Stromal cell of bone marrow (primary cell): ENCODE results near the gene ACTA1.
A peak's percentile ranks its signal among the peaks of the same experiment; 100 is the strongest.
"Not testable (repeated sequence)": the region's sequence is repeated elsewhere in the genome, so short reads cannot be mapped to it uniquely, and the experiment has no call there.

Source experiments
- DNase-seq: peaks from one replicate; pipeline ENCODE4 v3.0.0-alpha.2; 2012; ENCODE audit warnings: low read depth

The ACTA1 gene

DNA sequence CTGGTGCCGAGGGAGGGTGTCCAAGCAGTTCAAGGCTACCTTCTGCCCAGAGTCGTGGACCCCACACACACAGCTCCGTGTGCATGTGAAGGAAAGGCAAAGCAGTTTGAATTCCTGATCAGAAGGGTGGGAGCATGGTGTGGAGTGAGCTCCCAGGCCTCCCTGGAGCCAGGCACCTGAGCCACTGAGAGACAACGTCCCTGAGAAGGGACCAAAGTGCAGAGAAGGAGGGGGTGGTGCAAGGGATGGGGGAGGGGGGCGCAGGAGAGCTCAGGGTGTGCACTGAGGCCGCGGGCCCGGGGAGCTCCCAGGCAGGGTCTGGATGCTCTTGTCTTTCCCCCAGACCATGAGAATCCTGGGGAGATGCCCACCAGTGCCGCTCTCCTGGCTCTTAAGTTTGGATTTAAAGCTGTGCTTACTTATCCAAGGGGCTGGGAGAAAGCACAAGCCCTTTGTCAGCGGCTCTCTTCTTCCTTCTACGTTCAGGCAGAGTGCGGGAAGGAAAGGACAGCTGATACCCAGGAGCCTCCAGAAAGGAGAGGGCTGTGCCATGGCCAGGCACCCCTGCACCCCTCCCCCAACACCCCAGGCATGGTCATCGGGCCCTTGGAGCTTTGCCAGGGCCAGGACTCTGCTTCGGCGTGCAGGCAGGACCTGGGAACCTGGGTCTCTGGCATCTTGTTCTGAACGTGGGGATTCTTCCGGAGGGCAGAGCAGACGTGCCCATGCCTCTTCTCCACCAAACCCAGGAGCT lies 24.1 kb downstream of the ACTA1 start:
- DNase-seq, result no peak

DNA sequence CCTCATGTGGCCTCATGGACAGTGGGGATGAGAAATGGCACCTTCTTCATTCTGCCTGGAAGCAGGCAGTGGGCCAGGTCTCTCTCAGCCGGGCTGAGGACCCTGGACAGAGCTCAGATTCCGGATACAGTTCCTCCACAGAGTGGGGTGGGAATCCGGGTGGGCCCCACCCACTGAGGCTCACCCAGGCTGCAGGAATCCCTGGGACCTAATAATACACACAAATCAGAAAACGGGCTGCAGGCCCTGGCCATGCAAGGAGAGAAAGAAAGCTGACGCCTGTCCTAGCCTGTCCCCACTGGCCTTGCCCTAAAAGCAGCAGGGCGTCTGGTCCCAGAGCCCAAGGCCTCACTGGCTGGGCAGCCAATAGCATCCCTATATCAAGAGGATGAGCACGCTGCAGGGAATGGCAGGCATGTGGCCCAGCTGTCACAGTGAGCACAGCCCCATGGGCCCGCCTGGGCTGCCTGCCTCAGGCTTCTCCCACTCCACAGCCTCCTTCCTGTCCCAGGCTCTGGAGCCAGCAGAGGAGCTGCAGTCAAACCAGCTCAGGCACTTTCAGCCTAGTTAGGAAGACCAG lies 25.3 kb downstream of the ACTA1 start:
- no peak for DNase-seq

DNA sequence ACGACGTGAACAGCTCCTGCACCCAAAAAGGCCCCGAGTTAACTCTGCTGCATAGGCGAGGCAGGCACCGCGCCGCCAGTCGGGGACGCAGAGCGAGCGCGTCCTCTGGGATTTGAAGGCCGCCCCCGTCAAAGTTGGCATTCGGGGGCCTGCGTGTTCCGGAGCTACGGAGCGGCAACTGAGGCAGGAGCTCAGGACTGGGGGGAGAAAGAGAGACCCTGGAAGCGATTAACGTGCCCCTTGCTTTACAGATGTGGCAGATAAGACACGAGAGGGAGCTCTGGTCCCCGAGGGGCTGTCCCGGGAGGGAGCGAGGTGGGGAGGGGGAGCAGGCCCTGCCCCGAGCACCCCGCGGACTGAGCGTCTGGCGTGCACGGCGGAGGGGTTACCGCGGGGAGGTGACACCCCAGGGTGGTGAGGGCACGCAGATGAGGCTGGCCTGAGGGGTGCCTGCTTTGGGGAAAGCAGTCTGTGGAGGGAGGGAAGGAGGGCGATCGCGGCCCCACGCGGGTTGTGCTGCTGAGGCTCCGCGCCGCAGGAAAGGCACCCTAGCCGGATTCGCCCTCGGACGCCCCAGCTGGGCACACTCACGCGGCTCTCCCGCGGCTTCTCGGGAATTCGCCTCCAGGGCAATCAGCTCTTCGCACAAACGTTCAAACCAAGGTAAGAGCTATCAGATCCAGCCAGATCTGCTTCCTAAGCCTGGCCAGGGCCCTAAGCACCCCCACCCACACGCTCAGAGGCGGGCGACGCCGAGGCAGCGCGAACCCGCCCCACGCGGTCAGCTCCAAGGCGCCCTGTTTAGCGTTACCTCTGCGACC lies 26.5 kb downstream of the ACTA1 start:
- DNase-seq, result no peak

DNA sequence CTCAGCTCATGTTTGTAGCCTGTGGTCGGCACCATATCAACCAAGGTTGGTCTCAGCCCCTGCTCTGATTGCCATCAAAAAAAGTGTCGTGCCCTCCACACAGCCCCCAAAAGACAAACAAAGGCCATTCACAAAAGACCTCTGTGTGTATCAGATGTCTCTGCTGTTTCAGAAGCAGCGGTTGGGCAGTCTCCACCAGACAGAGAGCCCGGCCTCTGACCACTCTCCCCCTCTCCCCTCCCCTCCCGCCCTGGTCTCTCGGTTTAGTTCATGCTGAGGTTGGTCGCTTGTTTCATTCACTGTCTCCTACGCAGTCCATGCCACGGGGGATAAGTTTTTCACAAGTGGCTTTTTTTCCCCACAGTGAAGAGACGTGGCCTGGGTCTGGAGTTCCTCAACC lies 27.1 kb downstream of the ACTA1 start:
- no peak for DNase-seq

DNA sequence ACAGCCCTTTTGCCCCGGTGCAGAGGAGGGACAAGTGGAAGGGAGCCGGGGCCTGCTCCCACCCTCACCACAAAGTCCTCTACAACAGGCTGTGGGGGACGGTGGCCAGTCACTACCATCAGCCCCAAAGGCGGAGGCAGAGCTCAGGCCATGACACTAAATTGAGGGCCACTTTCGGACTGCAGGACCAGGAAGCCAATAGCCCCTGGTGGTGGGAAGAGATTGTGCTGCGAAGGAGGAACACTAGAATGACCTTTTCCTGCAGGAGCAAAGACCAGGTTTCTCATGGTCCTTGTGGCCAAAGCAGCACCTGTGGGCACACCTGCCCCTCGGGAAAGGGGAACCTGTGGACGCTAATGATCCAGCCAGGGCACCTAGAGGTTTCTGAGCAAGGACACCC lies 30.3 kb downstream of the ACTA1 start:
- DNase-seq, result no peak

DNA sequence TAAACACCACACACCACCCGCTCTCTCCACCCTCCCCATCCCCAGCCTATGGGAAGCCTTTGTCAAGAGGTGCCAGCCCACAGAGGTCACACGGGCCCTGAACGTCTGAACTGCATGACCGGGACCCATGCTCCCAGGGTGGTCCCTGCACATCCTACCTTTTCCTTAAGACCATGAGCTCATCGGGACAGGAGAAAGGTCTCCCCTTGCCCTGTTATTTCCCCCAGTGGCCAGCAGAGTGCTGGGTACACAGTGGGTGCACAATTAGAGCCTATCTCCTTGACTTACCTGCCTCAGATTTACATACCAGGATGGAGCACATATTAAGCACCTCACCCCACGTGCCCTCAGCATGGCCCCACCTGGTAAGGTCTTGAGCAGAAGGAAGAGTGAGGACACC lies 30.9 kb downstream of the ACTA1 start:
- DNase-seq, result no peak

DNA sequence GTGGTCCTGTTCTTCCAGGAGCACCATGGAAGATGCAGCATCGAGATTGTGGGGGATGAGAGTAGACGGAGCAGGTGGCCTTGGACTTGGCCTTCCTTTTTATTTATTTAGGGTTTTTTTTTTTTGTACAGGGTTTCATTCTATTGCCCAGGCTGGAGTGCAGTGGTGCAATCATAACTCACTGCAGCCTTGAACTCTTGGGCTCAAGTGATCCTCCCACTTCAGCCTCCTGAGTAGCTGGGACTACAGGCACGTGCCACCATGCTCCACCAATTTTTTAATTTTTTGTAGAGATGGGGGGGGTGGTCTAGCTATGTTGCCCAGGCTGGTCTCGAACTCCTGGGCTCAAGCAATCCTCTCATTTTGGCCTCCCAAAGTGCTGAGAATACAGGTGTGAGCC lies 31.6 kb downstream of the ACTA1 start:
- not testable (repeated sequence) for DNase-seq

DNA sequence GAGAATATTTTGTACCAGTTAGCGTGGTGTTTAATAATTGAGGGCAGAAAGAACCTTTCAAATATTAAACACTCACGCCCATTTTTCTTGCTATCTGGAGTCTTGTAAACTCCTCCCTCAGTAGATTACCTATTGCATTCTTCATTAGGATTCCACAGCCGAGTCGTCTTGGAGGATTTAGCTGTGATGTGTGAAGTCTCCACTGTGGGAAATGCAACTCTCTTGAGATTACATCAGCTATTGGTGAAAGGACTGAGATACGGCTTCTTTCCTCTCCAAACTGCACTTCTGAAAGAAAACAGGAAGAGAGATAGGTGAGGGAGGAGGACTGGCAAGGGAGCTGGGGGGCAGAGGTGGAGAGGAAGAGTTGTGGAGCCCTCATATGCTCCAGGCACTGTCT lies 36.1 kb downstream of the ACTA1 start:
- no peak for DNase-seq

DNA sequence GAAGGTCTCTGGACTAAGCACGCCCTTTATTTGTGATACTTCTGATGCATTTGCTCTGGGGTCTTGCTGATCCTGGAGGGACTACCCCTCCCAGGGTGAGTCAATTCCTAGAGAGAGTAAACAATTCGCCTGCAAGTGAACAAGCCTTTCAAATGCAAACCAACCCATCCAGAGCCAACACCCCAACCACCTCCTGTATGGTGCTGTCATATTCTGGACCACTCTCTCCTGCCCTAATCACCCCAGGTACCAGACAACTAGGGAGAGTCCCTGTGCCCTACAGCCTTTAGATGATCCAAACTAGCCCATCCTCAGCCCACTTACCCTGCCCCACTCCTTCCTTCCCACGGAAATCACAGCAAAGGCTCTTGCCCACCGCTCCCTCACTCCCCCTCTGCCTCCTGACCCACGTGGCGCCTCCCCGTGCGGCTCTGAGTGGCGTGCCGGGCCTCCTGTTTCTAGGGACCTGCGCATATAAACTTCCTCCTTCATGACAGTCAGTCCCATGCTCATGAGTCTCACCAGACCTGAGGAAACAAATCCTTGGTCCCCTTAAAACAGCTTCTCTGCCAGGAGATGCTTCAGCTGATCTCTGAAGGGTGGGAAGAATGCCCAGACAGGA lies 37.2 kb downstream of the ACTA1 start:
- DNase-seq, result no peak

DNA sequence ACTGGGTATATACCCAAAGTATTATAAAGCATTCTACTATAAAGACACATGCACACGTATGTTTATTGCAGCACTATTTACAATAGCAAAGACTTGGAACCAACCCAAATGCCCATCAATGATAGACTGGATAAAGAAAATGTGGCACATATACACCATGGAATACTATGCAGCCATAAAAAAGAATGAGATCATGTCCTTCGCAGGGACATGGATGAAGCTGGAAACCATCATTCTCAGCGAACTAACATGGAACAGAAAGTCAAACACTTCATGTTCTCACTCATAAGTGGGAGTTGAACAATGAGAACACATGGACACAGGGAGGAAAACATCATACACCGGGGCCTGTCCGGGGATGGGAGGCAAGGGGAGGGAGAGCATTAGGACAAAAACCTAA lies 39.4 kb downstream of the ACTA1 start:
- DNase-seq, result not testable (repeated sequence)

DNA sequence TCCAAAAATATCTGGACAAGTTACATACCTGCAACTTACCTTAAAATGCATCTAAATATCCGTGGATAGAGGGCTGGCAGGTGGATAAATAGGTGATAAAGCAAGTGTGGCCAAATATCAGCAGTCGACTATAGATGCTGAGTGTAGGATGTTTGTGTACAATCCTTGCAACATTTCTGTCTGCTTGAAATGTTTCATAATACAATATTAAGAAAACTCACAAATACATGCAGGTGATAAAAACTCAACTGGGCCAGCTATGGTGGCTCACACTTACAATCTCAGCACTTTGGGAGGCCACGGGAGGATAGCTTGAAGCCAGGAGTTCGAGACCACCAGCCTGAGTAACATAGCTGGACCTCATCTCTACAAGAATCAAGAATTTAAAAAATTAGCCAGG lies 41.0 kb downstream of the ACTA1 start:
- DNase-seq, result no peak

DNA sequence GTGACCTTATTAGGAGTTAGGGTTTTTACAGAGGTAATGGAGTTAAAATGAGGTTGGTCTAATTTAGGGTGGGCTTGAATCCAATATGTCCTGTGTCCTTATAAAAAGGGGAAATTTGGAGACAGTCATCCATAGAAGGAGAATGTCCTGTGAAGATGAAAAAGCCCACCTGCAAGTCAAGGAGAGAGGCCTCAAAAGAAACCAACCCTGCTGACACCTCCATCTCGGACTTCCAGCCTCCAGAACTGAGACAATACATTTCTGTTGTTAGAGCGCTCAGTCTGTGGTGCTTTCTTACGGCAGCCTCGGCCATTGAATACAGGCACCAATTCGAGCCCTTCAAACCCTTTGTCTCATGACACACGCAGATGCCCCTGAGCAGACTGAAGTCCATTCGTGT lies 43.8 kb downstream of the ACTA1 start:
- DNase-seq, result no peak

DNA sequence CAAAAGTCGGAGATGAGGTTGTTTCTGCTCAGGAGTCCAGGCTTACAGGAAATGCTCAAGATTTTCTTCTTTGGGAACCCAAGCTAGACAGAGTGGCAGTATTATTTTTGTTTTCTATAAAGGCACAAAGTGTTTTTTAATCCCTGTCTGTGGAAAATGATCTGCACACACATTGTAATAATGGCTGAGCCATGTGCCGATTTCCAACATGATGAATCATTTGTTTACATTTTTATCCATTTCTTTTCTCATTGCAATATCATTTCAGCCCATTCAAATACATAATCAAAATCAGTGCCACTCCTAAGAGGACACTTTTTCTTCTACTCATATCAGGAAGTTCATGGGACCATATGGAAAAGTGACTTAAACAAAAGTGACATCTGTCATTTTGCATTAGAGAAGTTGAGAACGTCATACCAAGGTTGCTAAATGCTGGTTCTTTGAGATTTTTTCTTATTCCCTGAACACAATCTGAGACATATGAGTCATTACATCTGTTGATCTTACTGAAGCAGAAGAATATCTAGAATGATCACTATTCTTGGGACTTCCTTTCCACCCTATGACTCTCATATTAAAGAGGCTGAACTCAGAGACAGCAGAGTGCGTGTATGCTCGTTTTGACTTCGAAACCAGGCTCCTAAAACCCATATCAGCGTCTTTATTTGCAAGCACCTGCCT lies 44.9 kb downstream of the ACTA1 start:
- peak; percentile 15 for DNase-seq

DNA sequence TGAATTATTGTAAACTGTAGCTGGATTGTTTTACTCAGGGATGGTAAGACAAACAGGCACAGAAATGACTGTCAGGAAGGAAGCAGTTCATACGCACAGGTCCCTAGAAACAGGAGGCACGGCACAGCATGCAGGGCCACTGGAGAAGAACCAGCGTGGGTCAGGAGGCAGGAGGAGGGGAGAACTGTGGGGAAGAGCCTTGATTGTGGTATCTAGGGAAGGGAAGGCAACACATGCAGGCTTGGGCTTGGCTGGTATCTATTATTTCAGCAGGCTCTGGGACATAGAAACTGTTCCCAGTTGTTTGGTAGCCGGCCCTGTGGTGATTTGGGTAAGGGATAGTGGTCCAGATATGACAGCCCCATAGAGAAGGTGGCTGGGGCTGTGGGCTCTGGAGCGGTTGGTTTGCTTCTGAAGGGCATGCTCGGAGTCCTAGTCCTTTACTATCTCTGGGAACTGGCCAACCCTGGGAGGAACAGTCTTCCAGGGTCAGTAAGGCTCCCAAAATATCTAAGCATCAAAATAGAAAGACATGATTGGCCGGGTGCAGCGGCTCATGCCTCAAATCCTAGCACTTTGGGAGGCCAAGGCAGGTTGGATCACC lies 47.9 kb downstream of the ACTA1 start:
- DNase-seq, result no peak

DNA sequence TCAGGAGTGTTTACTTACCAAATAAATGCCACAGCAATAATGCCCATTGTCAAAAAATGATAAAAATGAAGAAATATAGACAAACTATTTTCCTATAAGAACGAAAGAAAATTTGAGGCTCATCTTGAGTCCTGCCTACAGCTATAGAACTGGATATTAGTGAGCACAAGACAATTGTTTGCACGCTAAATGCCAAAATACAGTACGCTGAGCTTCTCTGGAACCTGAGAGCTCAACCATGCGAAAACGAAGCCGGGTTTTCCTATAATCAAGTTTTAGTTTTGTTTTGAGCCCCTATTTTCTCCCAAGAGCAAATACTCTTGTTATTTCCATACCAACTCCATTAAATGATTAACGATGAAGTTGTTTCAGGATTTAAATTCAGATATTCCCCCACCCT lies 49.1 kb downstream of the ACTA1 start:
- no peak for DNase-seq

DNA sequence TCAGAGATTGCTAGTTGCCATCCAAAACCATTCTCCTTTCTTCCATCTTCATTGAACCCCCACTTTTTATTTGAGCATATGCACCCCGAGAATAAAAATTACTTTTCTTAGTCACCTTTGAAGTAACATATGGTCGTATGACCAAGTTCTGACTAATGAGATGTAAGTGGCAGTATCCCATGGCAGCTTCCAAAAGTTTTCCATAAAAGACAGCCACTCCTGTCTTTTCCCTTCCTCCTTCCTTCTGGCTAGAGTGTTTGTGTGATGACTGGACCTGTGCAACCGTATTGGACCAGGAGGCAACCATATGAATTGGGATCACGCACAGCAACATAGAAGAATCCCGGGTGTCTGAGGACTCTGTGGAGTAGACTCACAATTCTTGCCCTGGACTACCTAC lies 49.9 kb downstream of the ACTA1 start:
- no peak for DNase-seq

DNA sequence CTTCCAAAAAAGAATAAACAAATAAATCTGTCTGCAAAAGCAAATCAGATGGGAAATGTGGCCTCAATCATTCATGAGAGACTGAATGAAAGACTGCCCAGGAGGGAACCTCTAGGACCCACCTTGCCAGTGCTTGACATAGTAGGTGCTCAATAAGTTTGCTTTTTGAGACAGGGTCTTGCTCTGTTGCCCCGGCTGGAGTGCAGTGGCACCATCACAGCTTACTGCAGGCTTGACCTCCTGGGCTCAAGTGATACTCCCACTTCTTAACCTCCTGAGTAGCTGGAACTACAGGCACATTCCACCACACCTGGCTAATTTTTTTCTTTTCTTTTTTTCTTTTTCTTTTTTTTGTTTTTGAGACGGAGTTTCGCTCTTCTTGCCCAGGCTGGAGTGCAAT lies 50.7 kb downstream of the ACTA1 start:
- DNase-seq, result no peak
